ENCODE results near the gene CD209. TPM values are rescaled to one million over a fixed set of nuclear protein-coding genes. Genes with fewer than 3 reads are reported as not detected.
A peak's percentile ranks its signal among the peaks of the same experiment; 100 is the strongest.
"Not testable (repeated sequence)": the region's sequence is repeated elsewhere in the genome, so short reads cannot be mapped to it uniquely, and the experiment has no call there.

CD209 gene
- total RNA-seq, 2 donors from 2014 or later = not detected

DNA sequence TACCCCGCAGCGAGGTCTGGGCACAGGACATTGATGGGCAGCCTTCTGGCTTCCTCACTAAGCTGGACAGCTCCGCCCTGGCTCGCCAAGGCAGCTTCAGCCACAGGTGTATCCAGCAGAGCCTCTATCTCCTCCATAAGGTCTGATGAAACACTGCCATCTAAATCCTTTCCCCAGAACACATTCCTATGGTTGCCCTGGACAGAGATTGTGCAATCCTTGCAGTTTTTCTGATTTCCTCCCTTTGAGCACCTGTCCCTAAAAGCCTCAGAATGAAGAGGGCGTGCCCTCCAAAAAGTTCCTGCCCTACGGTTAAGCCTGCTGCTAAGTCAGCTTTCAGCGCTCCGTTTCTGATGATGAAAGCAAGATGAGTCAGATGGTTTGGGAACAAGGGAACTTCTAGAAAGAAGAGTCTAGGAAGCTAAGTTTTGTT lies 36.7 kb upstream of the CD209 start:
- Mint-ChIP-seq H3K27me3 (ENCODE audit: low read depth) (peaks cover 78% of the 10 kb centered on the region), H3K36me3 (ENCODE audit: insufficient read depth in 2 of 2) (peaks cover 0 to 8% of the 10 kb centered on the region in 2 donors)
- no peak for DNase-seq

DNA sequence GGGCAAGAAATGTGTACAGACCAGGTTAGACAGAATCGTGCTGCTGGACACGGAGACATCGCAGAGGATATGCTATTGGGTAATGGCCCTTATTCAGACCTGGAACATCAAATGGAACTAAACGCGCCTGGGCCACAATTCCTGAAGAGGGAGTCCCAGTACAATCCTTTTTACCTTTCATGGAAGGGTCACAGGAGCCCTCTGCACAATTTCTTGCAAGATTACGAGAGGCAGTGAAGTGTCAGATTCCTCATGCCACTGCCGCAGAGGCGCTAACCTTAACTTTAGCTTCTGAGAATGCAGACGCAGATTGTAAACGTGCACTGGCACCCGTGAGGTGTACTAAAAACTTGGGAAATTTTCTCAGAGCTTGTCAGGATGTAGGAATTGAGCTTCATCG lies 33.8 kb upstream of the CD209 start:
- ATAC-seq (replicated peaks in 1 of 2) = no peak
- H3K4me1 Mint-ChIP-seq (ENCODE audit: low read depth) = peaks cover 9% of the 10 kb centered on the region
- H3K27me3 Mint-ChIP-seq (ENCODE audit: low read depth) = peaks cover 76% of the 10 kb centered on the region
- peaks cover 0 to 8% of the 10 kb centered on the region in 2 donors for H3K36me3 Mint-ChIP-seq (ENCODE audit: insufficient read depth in 2 of 2)
- H3K27ac Mint-ChIP-seq = no peak overlapping the region
- no peaks in the 10 kb centered on the region for H3K9me3 Mint-ChIP-seq
- no peak overlapping the region for H3K4me3 Mint-ChIP-seq
- no peak for DNase-seq

More for the DNA sequence above, 36.7 kb upstream of the CD209 start:
- Mint-ChIP-seq H3K27ac (no peak overlapping the region), H3K9me3 (no peaks in the 10 kb centered on the region), H3K4me3 (no peak overlapping the region), H3K4me1 (ENCODE audit: low read depth) (peaks cover 9% of the 10 kb centered on the region)
- no peak for ATAC-seq (replicated peaks in 1 of 2)

DNA sequence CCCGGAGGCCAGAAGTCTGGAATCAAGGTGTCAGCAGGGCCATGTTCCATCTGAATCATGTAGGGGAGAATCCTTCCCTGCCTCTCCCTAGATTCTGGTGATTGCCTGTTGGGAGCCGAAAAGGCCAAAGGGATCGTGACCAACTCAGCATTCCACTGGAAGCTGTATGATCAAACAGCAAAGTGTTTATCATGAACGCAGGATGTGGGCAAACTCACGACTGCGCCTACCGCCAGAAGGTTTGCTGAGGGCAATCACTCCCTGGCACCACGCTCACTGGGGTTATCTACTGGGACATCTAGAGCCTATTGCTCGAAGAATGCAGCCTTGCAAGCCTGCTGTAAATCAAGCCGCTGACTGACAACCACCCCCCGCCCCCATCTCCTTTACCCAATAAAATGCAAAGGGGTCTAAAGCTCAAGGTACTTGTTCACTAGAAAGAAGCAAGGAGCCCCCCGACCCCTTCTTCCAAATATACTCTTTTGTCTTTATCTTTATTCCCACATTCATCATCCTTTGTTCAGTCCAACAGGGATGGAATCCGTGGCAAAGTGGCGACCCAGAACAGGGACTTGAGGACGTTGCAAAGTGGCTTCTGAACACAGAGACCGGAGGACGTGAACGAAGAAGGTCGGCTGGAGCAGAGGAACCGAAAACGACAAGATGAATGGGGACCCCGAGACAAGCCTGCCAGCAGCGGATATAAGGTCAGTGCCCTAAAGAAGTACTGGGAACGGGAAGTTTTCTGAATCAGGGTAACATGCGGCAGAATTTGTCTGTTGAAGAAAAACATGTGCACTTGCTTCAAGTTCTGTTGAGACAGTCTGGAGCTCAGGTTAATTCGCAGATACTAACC lies 32.5 kb upstream of the CD209 start:
- Mint-ChIP-seq H3K27me3 (ENCODE audit: low read depth) (peaks cover 76% of the 10 kb centered on the region), H3K27ac (no peak overlapping the region), H3K4me1 (ENCODE audit: low read depth) (peaks cover 14% of the 10 kb centered on the region), H3K9me3 (no peaks in the 10 kb centered on the region), H3K4me3 (no peak overlapping the region), H3K36me3 (ENCODE audit: insufficient read depth in 2 of 2) (no peaks in the 10 kb centered on the region)
- ATAC-seq (replicated peaks in 1 of 2) = no peak
- no peak for DNase-seq

DNA sequence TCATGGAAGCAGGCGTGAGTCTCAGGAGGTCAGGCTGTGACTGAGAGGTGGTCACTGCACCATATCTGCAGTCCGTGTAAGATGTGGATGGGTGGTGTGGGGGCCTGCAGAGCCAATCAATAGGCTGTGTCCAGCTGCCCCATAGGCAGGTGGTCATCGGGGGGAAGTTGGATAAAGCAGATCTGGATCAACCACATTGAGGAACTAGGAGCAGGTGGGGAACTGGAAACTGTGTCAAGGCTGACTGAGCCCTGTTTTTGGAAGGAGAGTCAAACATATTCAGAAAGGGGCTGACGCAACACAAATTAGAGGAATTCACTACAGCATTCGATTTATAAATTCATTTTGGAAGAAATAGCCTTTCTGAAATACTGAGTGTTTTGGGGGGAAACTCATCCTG lies 30.7 kb upstream of the CD209 start:
- no peaks in the 10 kb centered on the region for H3K36me3 Mint-ChIP-seq (ENCODE audit: insufficient read depth in 2 of 2)
- peaks cover 10% of the 10 kb centered on the region for H3K4me1 Mint-ChIP-seq (ENCODE audit: low read depth)
- ATAC-seq (replicated peaks in 1 of 2) (no peak), DNase-seq (no peak)
- H3K4me3 Mint-ChIP-seq = no peak overlapping the region
- H3K27me3 Mint-ChIP-seq (ENCODE audit: low read depth) = peaks cover 58% of the 10 kb centered on the region
- H3K9me3 Mint-ChIP-seq = no peaks in the 10 kb centered on the region
- no peak overlapping the region for H3K27ac Mint-ChIP-seq

DNA sequence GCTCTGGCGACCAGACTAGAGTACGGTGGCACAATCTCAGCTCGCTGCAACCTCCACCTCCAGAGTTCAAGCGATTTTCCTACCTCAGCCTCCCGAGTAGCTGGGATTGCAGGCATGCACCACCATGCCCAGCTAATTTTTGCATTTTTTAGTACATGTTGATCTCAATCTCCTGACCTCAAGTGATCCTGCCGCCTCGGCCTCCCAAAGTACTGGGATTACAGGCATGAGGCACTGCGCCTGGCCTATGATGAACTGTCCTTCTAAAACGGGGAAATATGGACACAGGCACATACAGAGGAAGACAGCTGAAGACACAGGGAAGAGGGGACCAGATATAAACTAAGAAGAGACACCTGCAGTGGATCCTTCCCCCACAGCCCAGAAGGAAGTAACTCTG lies 28.4 kb upstream of the CD209 start:
- Mint-ChIP-seq H3K36me3 (ENCODE audit: insufficient read depth in 2 of 2) (no peaks in the 10 kb centered on the region), H3K27me3 (ENCODE audit: low read depth) (peaks cover 45% of the 10 kb centered on the region), H3K4me1 (ENCODE audit: low read depth) (peaks cover 30% of the 10 kb centered on the region), H3K9me3 (no peaks in the 10 kb centered on the region), H3K27ac (no peak overlapping the region), H3K4me3 (no peak overlapping the region)
- no peak for ATAC-seq (replicated peaks in 1 of 2)
- DNase-seq = no peak

DNA sequence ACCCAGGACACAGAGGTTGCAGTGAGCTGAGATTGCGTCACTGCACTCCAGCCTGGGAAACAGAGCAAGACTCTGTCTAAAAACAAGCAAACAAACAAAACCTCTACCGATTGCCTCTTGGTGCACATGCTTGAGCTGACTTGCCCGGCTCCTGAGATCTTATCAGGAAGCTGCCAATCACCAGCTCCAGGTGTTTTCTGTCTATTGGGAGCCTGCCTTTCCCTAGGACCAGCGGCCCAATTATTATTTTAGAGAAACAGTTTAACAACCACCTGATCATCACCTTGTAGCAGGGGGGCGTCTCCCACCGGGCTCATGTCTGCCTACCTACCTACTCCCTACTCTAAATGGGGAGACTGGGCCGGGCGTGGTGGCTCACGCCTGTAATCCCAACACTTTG lies 26.5 kb upstream of the CD209 start:
- no peak for ATAC-seq (replicated peaks in 1 of 2)
- H3K27me3 Mint-ChIP-seq (ENCODE audit: low read depth) = peaks cover 49% of the 10 kb centered on the region
- no peak overlapping the region for H3K27ac Mint-ChIP-seq
- H3K4me3 Mint-ChIP-seq = no peak overlapping the region
- H3K9me3 Mint-ChIP-seq = no peaks in the 10 kb centered on the region
- DNase-seq = no peak
- peaks cover 30% of the 10 kb centered on the region for H3K4me1 Mint-ChIP-seq (ENCODE audit: low read depth)
- no peaks in the 10 kb centered on the region for H3K36me3 Mint-ChIP-seq (ENCODE audit: insufficient read depth in 2 of 2)

DNA sequence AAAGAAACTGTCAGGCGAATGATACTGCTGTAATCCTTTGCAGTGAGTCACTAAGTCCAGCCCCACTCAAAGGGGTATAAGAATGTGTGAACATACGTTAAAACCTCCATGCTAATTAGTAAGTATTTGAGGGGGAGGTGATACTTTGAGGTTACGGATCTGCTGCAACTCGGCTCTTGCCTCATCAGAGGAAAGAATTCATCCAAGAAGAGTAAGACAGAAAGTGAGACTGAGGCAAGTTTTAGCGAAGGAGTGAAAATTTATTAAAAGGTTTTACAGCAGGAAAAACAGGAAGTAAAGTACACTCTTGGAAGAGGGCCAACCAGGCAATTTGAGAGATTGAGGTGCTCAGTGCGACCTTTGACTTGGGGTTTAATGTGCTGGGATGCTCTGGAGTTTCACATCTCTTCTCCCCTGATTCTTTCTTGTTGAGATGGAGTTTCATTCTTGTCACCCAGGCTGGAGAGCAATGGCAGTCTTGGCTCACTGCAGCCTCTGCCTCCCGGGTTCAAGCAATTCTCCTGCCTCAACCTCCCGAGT lies 25.5 kb upstream of the CD209 start:
- Mint-ChIP-seq H3K4me3 (peak overlapping the region; percentile 40 to 65), H3K36me3 (ENCODE audit: insufficient read depth in 2 of 2) (no peaks in the 10 kb centered on the region), H3K4me1 (ENCODE audit: low read depth) (peaks cover 30% of the 10 kb centered on the region), H3K27me3 (ENCODE audit: low read depth) (peaks cover 56% of the 10 kb centered on the region), H3K27ac (peak overlapping the region; percentile 17), H3K9me3 (no peaks in the 10 kb centered on the region)
- ATAC-seq (replicated peaks in 1 of 2) = peak; percentile 99
- DNase-seq = peak; percentile 51 to 58

DNA sequence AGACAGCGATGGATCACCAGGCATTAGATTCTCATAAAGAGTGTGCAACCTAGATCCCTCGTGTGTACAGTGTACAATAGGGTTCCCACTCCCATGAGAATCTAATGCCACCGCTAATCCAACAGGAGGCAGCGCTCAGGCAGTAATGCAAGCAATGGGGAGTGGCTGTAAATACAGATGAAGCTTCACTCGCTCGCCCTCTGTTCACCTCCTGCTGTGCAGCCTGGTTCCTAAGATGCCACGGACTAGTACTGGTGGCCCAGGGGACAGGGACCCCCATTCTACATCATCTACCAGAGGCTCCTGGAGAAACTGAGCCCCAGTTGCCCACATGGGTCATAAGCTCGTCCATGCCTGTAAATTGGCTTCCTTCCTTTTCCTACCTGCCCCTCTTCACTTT lies 23.7 kb upstream of the CD209 start:
- H3K9me3 Mint-ChIP-seq = no peaks in the 10 kb centered on the region
- no peak overlapping the region for H3K4me3 Mint-ChIP-seq
- no peak overlapping the region for H3K27ac Mint-ChIP-seq
- ATAC-seq (replicated peaks in 1 of 2) (no peak), DNase-seq (no peak)
- H3K36me3 Mint-ChIP-seq (ENCODE audit: insufficient read depth in 2 of 2) = no peaks in the 10 kb centered on the region
- peaks cover 60% of the 10 kb centered on the region for H3K27me3 Mint-ChIP-seq (ENCODE audit: low read depth)
- peaks cover 30% of the 10 kb centered on the region for H3K4me1 Mint-ChIP-seq (ENCODE audit: low read depth)

DNA sequence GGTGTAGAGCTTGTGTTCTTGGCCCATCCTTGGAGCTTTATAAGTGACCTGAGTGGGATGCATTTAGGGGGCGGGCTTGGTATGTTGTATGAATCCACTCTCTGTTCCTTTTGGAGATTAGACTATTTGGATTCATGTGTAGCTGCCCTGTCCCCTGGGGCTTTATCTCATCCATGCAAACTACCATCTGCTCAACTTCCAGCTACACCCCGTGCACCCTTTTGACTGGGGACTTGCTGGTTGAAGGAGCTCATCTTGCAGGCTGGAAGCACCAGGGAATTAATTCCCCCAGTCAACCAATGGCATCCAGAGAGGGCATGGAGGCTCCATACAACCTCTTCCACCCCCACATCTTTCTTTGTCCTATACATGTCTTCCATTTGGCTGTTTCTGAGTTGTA lies 21.8 kb upstream of the CD209 start:
- Mint-ChIP-seq H3K4me3 (no peak overlapping the region), H3K27me3 (ENCODE audit: low read depth) (peaks cover 48% of the 10 kb centered on the region), H3K9me3 (no peaks in the 10 kb centered on the region), H3K27ac (no peak overlapping the region), H3K36me3 (ENCODE audit: insufficient read depth in 2 of 2) (no peaks in the 10 kb centered on the region), H3K4me1 (ENCODE audit: low read depth) (peaks cover 25% of the 10 kb centered on the region)
- ATAC-seq (replicated peaks in 1 of 2) (no peak), DNase-seq (no peak)

DNA sequence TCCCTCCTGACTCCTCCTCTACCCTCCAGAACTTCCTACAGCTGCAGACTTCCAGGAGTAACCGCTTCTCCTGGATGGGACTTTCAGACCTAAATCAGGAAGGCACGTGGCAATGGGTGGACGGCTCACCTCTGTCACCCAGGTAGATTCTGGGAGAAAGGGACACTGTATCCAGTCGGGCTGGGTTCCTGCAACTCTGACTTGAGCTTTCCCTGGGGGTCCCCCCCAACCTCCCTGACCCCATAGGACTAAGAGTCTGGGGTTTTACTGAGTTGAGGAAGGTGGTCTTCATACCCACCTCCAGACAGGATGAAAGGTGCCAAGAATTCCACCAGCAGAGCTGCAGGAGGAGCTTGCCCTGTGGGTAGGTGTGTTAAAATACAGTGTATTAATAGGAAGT lies 20.2 kb upstream of the CD209 start:
- no peak overlapping the region for H3K4me3 Mint-ChIP-seq
- no peaks in the 10 kb centered on the region for H3K36me3 Mint-ChIP-seq (ENCODE audit: insufficient read depth in 2 of 2)
- no peak for DNase-seq

DNA sequence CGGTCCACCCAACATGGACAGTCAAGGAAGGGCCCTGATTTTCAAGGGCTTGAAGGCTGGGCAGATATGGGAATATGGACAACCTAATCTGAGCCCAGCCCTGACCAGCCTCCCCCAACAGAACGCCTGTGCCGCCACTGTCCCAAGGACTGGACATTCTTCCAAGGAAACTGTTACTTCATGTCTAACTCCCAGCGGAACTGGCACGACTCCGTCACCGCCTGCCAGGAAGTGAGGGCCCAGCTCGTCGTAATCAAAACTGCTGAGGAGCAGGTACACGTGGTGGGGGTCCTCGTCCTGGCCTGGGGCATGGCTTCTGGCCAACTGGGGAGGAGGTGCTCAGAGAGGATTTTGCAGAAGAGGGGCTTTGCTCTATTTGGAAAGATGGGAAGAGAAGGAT lies 19.2 kb upstream of the CD209 start:
- Mint-ChIP-seq H3K27me3 (ENCODE audit: low read depth) (peaks cover 61% of the 10 kb centered on the region), H3K4me1 (ENCODE audit: low read depth) (peaks cover 10% of the 10 kb centered on the region), H3K9me3 (no peaks in the 10 kb centered on the region), H3K4me3 (no peak overlapping the region), H3K27ac (no peak overlapping the region), H3K36me3 (ENCODE audit: insufficient read depth in 2 of 2) (no peaks in the 10 kb centered on the region)
- ATAC-seq (replicated peaks in 1 of 2) (no peak), DNase-seq (no peak)

More for the DNA sequence above, 20.2 kb upstream of the CD209 start:
- Mint-ChIP-seq H3K4me1 (ENCODE audit: low read depth) (peaks cover 20% of the 10 kb centered on the region), H3K9me3 (no peaks in the 10 kb centered on the region), H3K27me3 (ENCODE audit: low read depth) (peaks cover 57% of the 10 kb centered on the region), H3K27ac (no peak overlapping the region)
- no peak for ATAC-seq (replicated peaks in 1 of 2)

DNA sequence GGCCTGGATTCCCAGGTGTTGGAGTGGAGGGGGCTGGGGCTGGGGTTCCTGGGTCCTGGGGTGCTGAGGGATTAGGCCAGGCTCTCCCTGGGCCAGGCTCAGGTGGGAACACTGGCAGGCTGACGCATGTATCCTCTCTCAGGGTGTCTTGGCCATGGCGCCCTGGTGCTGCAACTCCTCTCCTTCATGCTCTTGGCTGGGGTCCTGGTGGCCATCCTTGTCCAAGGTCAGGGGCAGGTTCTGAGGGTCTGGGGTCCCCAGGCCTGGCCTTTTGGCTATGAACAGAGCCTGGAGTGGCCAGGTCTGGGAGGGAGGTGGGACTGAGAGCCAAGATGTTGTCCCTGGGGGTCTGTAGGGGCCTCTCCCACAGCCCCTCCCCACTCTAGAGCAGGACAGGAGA lies 17.7 kb upstream of the CD209 start:
- H3K27ac Mint-ChIP-seq; H3K4me3 Mint-ChIP-seq; ATAC-seq (replicated peaks in 1 of 2); DNase-seq; H3K9me3 Mint-ChIP-seq; H3K36me3 Mint-ChIP-seq (ENCODE audit: insufficient read depth in 2 of 2); H3K4me1 Mint-ChIP-seq (ENCODE audit: low read depth): not testable (repeated sequence)
- H3K27me3 Mint-ChIP-seq (ENCODE audit: low read depth) = peaks cover 53% of the 10 kb centered on the region

DNA sequence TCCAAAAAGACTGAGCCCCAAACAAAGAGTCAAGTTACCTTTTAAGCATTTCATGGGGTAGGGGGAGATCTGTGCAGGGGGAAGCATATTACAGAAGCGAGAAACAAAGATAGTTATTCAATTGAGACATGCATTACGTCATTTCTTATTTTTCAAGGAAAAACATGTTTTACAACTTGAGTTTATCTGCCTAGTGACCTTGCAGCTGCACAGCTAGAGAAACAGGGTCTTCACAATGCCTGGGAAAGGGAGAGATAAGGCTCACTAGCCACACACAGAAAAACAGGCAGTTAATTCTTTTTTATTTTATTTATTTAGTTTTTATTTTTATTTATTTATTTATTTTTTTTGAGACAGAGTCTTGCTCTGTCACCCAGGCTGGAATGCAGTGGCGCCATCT lies 16.8 kb upstream of the CD209 start:
- not testable (repeated sequence) for H3K4me1 Mint-ChIP-seq (ENCODE audit: low read depth); H3K27ac Mint-ChIP-seq; H3K36me3 Mint-ChIP-seq (ENCODE audit: insufficient read depth in 2 of 2); H3K4me3 Mint-ChIP-seq; ATAC-seq (replicated peaks in 1 of 2); DNase-seq; H3K9me3 Mint-ChIP-seq
- H3K27me3 Mint-ChIP-seq (ENCODE audit: low read depth) = peaks cover 44% of the 10 kb centered on the region

DNA sequence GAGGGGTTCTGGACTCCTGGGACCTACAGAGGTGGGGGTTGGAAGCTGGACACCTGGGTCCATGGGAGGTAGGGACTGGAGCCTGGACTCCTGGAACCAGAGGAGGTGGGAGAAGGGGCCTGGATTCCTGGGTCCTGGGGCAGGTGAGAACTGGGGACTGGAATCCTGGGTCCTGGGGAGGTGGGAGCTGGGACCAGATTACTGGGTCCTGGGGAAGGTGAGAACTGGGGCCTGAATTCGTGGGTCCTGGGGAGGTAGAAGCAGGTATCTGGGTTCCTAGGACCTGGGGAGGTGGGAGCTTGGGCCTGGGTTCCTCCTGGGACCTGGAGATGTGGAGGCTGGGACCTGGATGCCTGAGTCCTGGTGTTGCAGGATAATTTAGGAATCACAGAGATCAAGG lies 16.4 kb upstream of the CD209 start:
- Mint-ChIP-seq H3K9me3 (peaks cover 2 to 9% of the 10 kb centered on the region in 2 donors), H3K4me1 (ENCODE audit: low read depth) (peaks cover 5% of the 10 kb centered on the region), H3K36me3 (ENCODE audit: insufficient read depth in 2 of 2) (peaks cover 2 to 10% of the 10 kb centered on the region in 2 donors), H3K4me3 (no peak overlapping the region), H3K27ac (no peak overlapping the region), H3K27me3 (ENCODE audit: low read depth) (peaks cover 40% of the 10 kb centered on the region)
- ATAC-seq (replicated peaks in 1 of 2) = no peak
- DNase-seq = no peak

All from activated T-cell treated with anti-CD3 and anti-CD28 coated beads, Interleukin-2, amount 50 U/mL, for 72 hours (primary cell).